Urinary bladder (tissue), 4 donors: Measurements from ENCODE around the gene HEY2. TPM values are rescaled to one million over a fixed set of nuclear protein-coding genes. Genes with fewer than 3 reads are reported as not detected.
"Not testable (repeated sequence)": the region's sequence is repeated elsewhere in the genome, so short reads cannot be mapped to it uniquely, and the experiment has no call there.

Experiments
- DNase-seq: peaks from one replicate; pipeline ENCODE4 v3.0.0-alpha.2; 2015; ENCODE audit errors: extremely low spot score
- H3K27ac ChIP-seq: one replicate; pipeline ENCODE4 v1.5.1; 2013; ENCODE audit warnings: low read depth, mild to moderate bottlenecking, moderate library complexity
- H3K36me3 ChIP-seq: one replicate; pipeline ENCODE4 v1.6.1; 2013; ENCODE audit warnings: mild to moderate bottlenecking, moderate library complexity; ENCODE audit not compliant: insufficient read depth
- H3K4me1 ChIP-seq: one replicate; pipeline ENCODE4 v1.6.1; 2013; ENCODE audit warnings: mild to moderate bottlenecking, moderate library complexity; ENCODE audit not compliant: insufficient read depth
- H3K4me3 ChIP-seq: one replicate; pipeline ENCODE4 v1.5.1; 2013; ENCODE audit warnings: low read depth, low read length
- WGBS: extraction: QIAGEN DNeasy Blood & Tissue Kit; methylation state at CpG from one replicate; pipeline ENCODE4 v1.1.7; 2013; 5-methylcytosine and 5-hydroxymethylcytosine counted together
- polyA plus RNA-seq: library from polyadenylated mRNA; stranded (reverse); fragments of 200-250 nt; gene quantifications from one replicate; pipeline ENCODE4 v1.2.3, GENCODE V29; 2013
- total RNA-seq: library from RNA; depleted of rRNA; stranded (reverse); fragments of >200 nt; gene quantifications from one replicate; pipeline ENCODE4 v1.2.3, GENCODE V29; 2014
- donor health status: healthy with polysubstance abuse.
- donor health status: healthy.

Gene HEY2
- total and polyA plus RNA-seq, 2 donors = 3.0 to 5.6 TPM

DNA sequence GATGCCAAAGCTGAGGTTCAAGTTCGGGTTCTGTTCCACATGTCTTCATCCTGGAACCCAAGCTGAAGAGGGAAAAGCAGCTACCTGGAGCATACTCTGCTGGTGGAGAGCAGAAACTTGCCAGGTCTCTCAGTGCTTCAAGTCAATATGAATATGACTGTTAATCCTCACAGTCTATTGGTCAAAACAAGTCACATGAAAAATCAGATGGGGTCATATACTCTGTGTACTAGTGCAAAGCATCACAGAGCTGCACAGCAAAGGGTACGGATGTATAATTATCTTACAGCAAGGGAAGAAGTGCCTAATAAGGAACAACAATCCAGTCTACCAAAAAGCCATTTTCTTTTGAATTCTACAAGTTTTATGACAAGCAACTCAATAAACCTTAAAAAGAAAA lies 53.0 kb downstream of the HEY2 start:
- Histone ChIP-seq H3K4me1 (no peaks in the 10 kb centered on the region), H3K27ac (no peak overlapping the region), H3K4me3 (no peak overlapping the region), H3K36me3 (no peaks in the 10 kb centered on the region)
- DNase-seq = no peak
- 96% methylated on average over 2 of the region's 2 CpGs for WGBS

DNA sequence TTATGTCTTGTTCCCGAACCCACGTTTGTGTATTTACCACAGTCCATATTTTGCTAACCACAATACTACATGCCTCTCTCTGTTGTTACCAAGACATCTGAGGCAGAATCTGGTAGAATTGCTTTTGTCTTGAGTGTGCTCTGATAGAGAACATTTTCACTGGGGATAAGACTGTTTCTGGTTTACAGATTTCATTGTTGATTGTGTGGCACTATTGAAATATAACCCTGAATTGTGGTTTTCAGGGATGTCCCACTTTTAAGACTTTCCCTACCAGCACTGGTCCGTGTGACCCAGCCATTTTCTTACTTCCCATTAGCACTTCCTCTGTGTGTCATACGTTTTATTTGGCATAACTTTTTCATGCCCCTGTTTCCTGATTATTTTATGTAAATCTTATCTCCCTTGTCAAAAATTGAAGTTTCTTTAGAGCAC lies 53.5 kb downstream of the HEY2 start:
- no peak overlapping the region for H3K27ac ChIP-seq
- no peaks in the 10 kb centered on the region for H3K36me3 ChIP-seq
- no peaks in the 10 kb centered on the region for H3K4me1 ChIP-seq
- 58% methylated on average over 4 of the region's 4 CpGs for WGBS
- no peak for DNase-seq
- H3K4me3 ChIP-seq = no peak overlapping the region

- H3K4me1 ChIP-seq = no peaks in the 10 kb centered on the region
- H3K27ac ChIP-seq = no peak overlapping the region
- H3K4me3 ChIP-seq = no peak overlapping the region
- H3K36me3 ChIP-seq = no peaks in the 10 kb centered on the region
- DNase-seq = no peak
Measured at GRCh38 chr6:125804264-125804663, 54.8 kb downstream of the HEY2 start.

DNA sequence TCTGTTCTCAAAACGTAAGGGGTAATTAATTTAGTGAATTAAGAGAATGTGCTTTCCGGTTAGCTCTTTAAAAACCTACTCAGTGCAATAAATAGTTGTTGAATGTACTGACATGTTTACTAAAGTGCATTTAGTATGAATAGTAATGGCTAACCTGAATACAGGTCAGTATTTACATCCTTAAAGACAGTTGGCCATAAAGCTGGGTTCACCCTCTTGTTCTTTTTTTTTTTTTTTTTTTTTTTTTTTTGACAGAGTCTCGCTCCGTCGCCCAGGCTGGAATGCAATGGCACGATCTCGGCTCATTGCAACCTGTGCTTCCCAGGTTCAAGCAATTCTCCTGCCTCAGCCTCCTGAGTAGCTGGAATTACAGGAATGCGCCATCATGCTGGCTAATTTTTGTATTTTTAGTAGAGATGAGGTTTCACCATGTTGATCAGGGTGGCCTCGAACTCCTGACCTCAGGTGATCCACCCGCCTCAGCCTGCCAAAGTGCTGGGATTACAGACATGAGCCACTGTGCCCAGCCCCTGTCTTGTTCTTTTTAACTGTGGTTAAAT lies 55.5 kb downstream of the HEY2 start:
- not testable (repeated sequence) for H3K36me3 ChIP-seq, H3K27ac ChIP-seq, H3K4me3 ChIP-seq, DNase-seq, H3K4me1 ChIP-seq
- WGBS = 93% methylated on average over 10 of the region's 10 CpGs

- 79% methylated on average over 4 of the region's 4 CpGs for WGBS
- no peak overlapping the region for H3K4me3 ChIP-seq
- H3K4me1 ChIP-seq = no peaks in the 10 kb centered on the region
- no peak overlapping the region for H3K27ac ChIP-seq
- DNase-seq = no peak
- H3K36me3 ChIP-seq = no peaks in the 10 kb centered on the region
Measured at GRCh38 chr6:125806813-125807212, 57.4 kb downstream of the HEY2 start.

DNA sequence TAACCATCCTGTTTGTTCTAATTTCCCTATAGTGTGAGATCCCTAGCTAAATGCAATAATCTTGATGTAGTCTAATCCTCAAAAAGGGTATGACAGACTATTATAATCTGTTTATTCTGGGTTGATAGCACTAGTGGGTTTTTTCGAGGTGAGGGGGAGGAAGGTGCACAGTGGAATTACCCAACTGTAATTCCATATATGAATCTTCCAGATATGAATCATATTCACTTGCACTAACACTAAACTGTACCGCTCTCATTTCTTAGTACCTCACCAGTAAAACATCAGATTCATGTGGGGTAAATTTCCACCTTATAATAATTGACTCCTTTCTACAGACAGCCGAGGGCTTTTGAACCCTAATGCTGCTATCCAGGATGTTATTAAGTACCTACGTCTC lies 57.9 kb downstream of the HEY2 start:
- 83% methylated on average over 4 of the region's 4 CpGs for WGBS
- H3K27ac ChIP-seq = no peak overlapping the region
- no peak overlapping the region for H3K4me3 ChIP-seq
- no peak for DNase-seq
- no peaks in the 10 kb centered on the region for H3K36me3 ChIP-seq
- H3K4me1 ChIP-seq = no peaks in the 10 kb centered on the region

GRCh38 chr6:125808060-125808459 lies 58.6 kb downstream of the HEY2 start:
- no peak overlapping the region for H3K4me3 ChIP-seq
- no peak overlapping the region for H3K27ac ChIP-seq
- no peaks in the 10 kb centered on the region for H3K36me3 ChIP-seq
- no peaks in the 10 kb centered on the region for H3K4me1 ChIP-seq
- DNase-seq = no peak
- WGBS = 78% methylated on average over 4 of the region's 4 CpGs

GRCh38 chr6:125808591-125808990 lies 59.2 kb downstream of the HEY2 start:
- H3K4me3 ChIP-seq = no peak overlapping the region
- no peaks in the 10 kb centered on the region for H3K4me1 ChIP-seq
- H3K27ac ChIP-seq = no peak overlapping the region
- H3K36me3 ChIP-seq = no peaks in the 10 kb centered on the region
- DNase-seq = no peak

GRCh38 chr6:125809570-125810170 lies 60.2 kb downstream of the HEY2 start:
- no peaks in the 10 kb centered on the region for H3K4me1 ChIP-seq
- 80% methylated on average over 3 of the region's 3 CpGs for WGBS
- no peaks in the 10 kb centered on the region for H3K36me3 ChIP-seq
- no peak overlapping the region for H3K27ac ChIP-seq
- DNase-seq = no peak
- H3K4me3 ChIP-seq = no peak overlapping the region

GRCh38 chr6:125810445-125810844 lies 61.0 kb downstream of the HEY2 start:
- DNase-seq = no peak
- WGBS = 74% methylated on average over 1 of the region's 1 CpG
- Histone ChIP-seq H3K27ac (no peak overlapping the region), H3K36me3 (no peaks in the 10 kb centered on the region), H3K4me1 (no peaks in the 10 kb centered on the region), H3K4me3 (no peak overlapping the region)

Other genes starting within 250 kb of the HEY2 start
- 38.0 TPM for gene NCOA7, start 41.3 kb downstream of the HEY2 start, total RNA-seq
- 29.4 TPM for gene NCOA7, start 41.3 kb downstream of the HEY2 start, polyA plus RNA-seq
- gene HINT3, start 207.1 kb downstream of the HEY2 start, total RNA-seq = 44.8 TPM
- gene HINT3, start 207.1 kb downstream of the HEY2 start, polyA plus RNA-seq = 25.5 TPM
- 43.1 TPM for gene TRMT11, start 236.9 kb downstream of the HEY2 start, total RNA-seq
- gene TRMT11, start 236.9 kb downstream of the HEY2 start, polyA plus RNA-seq = 14.9 TPM